Smooth muscle cell of the coronary artery (primary cell): ENCODE data around the gene PRKAB2. TPM values are rescaled to one million over a fixed set of nuclear protein-coding genes. Genes with fewer than 3 reads are reported as not detected.

Experiments used
- total RNA-seq: library from RNA; depleted of rRNA; stranded (reverse); fragments of >200 nt; gene quantifications from 2 replicates; pipeline ENCODE4 v1.2.3, GENCODE V29; 2014; ENCODE audit warnings: low replicate concordance

PRKAB2 gene, protein sequence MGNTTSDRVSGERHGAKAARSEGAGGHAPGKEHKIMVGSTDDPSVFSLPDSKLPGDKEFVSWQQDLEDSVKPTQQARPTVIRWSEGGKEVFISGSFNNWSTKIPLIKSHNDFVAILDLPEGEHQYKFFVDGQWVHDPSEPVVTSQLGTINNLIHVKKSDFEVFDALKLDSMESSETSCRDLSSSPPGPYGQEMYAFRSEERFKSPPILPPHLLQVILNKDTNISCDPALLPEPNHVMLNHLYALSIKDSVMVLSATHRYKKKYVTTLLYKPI
- 8.1 and 17.1 TPM in 2 replicates for total RNA-seq

DNA sequence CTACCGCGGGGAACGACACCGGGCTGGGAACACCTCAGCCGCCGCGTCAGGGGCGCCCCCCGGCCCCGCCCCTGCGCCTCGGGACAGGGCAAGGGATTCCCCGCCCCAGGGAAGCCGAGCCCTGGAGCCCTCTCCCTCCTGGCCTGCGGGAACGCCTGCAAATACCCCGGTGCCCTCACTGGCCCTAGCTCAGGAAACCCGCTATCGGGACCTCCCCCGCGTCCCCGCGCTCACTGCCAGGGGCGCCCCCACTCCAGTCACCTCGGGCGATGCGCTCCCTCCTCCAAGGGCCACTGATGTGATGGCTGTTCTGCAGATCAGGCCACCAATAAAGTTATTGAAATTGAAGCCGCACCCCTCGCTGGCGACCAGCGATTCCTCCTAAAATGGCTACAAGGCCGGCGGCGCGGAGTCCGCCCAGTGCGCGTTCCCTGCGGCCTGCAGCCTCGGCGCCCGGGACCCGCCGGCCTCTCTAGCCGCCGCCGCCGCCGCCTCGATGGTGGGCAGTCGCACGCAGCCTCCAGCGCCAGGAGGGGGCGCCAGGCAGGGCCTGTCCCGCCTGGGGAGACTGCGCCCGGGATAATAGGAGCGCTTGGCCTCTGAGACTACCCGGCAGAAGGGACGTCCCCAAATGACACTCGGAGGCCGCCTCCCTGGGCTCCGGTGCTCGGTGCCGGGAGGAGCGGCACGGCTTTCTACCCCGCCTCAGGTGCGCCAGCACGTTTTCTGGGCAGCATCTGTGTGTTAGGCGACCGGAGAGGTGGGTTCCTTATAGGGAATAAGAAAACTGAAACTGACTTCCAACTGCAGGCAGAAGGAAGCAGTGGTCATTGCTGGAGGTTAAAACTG is at the start of gene PRKAB2:
TSS of gene PRKAB2 (minus strand) at position 303 of the 849 bp plus-strand sequence. CDS start 326 bp downstream, outside the sequence.

Other genes with a start within 250 kb of the PRKAB2 start
- gene NBPF12, start 234.1 kb downstream of the PRKAB2 start, total RNA-seq: 3.5 and 4.8 TPM in 2 replicates
- 0.75 and 1.2 TPM in 2 replicates for gene FMO5, start 52.9 kb upstream of the PRKAB2 start, total RNA-seq
- 22.8 and 36.7 TPM in 2 replicates for gene CHD1L, start 70.2 kb upstream of the PRKAB2 start, total RNA-seq